ENCODE results near the gene PCK1. TPM values are rescaled to one million over a fixed set of nuclear protein-coding genes. Genes with fewer than 3 reads are reported as not detected.

The PCK1 gene
- total RNA-seq, 3 donors from 2014 or later, result 27.2 to 252 (median 29.3) TPM

DNA sequence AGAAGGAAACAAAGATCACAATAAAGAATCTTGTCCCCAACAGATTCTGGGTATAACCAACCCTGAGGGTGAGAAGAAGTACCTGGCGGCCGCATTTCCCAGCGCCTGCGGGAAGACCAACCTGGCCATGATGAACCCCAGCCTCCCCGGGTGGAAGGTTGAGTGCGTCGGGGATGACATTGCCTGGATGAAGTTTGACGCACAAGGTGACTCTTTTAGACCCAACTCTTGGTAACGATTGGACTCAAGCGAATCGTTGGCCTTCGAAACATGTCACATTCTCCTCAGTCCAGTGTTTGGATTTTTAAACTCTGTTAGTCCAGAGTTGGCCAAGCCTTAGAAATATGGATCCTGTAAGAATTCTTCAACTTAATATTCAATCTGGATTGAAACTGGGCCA is 2.6 kb downstream of the PCK1 start:
- Histone ChIP-seq H3K27me3 (peaks cover 0 to 25% of the 10 kb centered on the region in 2 donors), H3K4me1 (no peaks in the 10 kb centered on the region), H3K9me3 (no peaks in the 10 kb centered on the region), H3K27ac (no peak overlapping the region), H3K4me3 (no peak overlapping the region), H3K36me3 (no peaks in the 10 kb centered on the region)
- DNase-seq (ENCODE audit: low spot score in 2 of 2), result no peak
- no peak for TF ChIP-seq POLR2A (IDR thresholded peaks at IDR 0.05)
- no peak for TF ChIP-seq POLR2AphosphoS5 (IDR thresholded peaks at IDR 0.05)
- TF ChIP-seq, protein P1, sequence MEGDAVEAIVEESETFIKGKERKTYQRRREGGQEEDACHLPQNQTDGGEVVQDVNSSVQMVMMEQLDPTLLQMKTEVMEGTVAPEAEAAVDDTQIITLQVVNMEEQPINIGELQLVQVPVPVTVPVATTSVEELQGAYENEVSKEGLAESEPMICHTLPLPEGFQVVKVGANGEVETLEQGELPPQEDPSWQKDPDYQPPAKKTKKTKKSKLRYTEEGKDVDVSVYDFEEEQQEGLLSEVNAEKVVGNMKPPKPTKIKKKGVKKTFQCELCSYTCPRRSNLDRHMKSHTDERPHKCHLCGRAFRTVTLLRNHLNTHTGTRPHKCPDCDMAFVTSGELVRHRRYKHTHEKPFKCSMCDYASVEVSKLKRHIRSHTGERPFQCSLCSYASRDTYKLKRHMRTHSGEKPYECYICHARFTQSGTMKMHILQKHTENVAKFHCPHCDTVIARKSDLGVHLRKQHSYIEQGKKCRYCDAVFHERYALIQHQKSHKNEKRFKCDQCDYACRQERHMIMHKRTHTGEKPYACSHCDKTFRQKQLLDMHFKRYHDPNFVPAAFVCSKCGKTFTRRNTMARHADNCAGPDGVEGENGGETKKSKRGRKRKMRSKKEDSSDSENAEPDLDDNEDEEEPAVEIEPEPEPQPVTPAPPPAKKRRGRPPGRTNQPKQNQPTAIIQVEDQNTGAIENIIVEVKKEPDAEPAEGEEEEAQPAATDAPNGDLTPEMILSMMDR (IDR thresholded peaks at IDR 0.05), result no peak
- intact Hi-C loops (cut with DNase I; ENCODE audit: low total_unique reads), result no loop called here

DNA sequence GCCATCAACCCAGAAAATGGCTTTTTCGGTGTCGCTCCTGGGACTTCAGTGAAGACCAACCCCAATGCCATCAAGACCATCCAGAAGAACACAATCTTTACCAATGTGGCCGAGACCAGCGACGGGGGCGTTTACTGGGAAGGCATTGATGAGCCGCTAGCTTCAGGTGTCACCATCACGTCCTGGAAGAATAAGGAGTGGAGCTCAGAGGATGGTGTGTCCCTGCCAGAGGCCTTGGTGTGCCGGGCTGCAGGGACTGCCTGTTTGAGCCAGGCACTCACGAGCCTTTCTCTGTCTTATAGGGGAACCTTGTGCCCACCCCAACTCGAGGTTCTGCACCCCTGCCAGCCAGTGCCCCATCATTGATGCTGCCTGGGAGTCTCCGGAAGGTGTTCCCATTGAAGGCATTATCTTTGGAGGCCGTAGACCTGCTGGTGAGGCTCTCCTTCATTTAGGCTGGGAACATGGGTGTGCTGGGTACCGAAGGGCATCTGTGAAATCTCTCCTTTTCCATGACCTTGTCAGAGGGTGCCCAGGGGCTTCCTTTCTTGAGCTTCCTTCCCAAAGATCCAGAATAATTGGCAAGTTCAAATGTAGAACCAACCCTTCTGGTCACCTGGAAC is 3.4 kb downstream of the PCK1 start:
- Histone ChIP-seq H3K27ac (no peak overlapping the region), H3K4me3 (no peak overlapping the region), H3K27me3 (peaks cover 0 to 25% of the 10 kb centered on the region in 2 donors), H3K9me3 (no peaks in the 10 kb centered on the region), H3K36me3 (no peaks in the 10 kb centered on the region), H3K4me1 (no peaks in the 10 kb centered on the region)
- TF ChIP-seq, protein P1 (IDR thresholded peaks at IDR 0.05), result no peak
- TF ChIP-seq POLR2A (IDR thresholded peaks at IDR 0.05), result no peak
- TF ChIP-seq POLR2AphosphoS5 (IDR thresholded peaks at IDR 0.05), result no peak
- no peak for DNase-seq (ENCODE audit: low spot score in 2 of 2)
- intact Hi-C loops (cut with DNase I; ENCODE audit: low total_unique reads), result no loop called here

DNA sequence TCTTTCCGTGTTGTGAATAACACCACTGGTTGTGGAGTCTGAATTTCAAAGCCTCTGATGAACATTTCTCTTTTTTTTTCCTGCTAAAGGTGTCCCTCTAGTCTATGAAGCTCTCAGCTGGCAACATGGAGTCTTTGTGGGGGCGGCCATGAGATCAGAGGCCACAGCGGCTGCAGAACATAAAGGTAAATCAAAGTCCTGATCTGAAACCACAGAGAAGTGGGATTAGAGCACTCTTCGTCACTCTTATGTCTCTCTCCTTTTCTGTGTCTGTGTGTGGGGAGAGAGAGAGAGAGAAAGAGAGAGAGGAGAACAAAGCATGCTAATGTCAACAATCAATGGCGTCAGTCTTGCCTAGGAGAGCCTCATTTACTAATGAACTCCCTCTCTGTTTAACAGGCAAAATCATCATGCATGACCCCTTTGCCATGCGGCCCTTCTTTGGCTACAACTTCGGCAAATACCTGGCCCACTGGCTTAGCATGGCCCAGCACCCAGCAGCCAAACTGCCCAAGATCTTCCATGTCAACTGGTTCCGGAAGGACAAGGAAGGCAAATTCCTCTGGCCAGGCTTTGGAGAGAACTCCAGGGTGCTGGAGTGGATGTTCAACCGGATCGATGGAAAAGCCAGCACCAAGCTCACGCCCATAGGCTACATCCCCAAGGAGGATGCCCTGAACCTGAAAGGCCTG is 4.2 kb downstream of the PCK1 start:
- intact Hi-C loops (cut with DNase I; ENCODE audit: low total_unique reads), result no loop called here
- H3K36me3 ChIP-seq, result no peaks in the 10 kb centered on the region
- no peak overlapping the region for H3K27ac ChIP-seq
- H3K9me3 ChIP-seq, result no peaks in the 10 kb centered on the region
- no peak for DNase-seq (ENCODE audit: low spot score in 2 of 2)
- H3K27me3 ChIP-seq, result peaks cover 0 to 20% of the 10 kb centered on the region in 2 donors
- TF ChIP-seq POLR2AphosphoS5 (IDR thresholded peaks at IDR 0.05) (no peak), POLR2A (IDR thresholded peaks at IDR 0.05) (no peak)
- TF ChIP-seq, protein P1 (IDR thresholded peaks at IDR 0.05), result no peak
- H3K4me3 ChIP-seq, result no peak overlapping the region
- no peaks in the 10 kb centered on the region for H3K4me1 ChIP-seq

DNA sequence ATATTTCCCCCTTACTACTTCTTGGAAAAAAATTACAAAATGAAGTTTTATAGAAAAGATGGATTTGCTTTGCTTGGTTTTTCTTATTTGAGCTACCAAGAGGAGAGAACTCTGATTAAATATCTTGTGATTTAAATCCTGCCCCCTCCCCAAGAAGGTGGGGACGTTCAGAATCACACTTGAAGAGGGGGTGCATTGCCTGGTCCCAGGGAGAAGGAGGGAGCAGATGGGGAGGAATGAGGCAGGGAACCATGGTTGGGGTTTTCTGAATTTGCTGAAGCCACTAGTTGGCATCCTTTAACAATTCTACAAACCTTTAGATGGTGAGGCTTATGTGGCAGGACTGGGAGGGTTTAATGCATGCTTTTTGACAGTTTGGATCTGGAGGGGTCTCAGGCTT is 5.5 kb downstream of the PCK1 start:
- no peak overlapping the region for H3K4me3 ChIP-seq
- H3K27me3 ChIP-seq, result peaks cover 0 to 18% of the 10 kb centered on the region in 2 donors
- H3K36me3 ChIP-seq, result no peaks in the 10 kb centered on the region
- TF ChIP-seq POLR2A (IDR thresholded peaks at IDR 0.05), result no peak
- no peaks in the 10 kb centered on the region for H3K4me1 ChIP-seq
- no peaks in the 10 kb centered on the region for H3K9me3 ChIP-seq
- H3K27ac ChIP-seq, result no peak overlapping the region
- intact Hi-C loops (cut with DNase I; ENCODE audit: low total_unique reads), result no loop called here
- DNase-seq (ENCODE audit: low spot score in 2 of 2), result no peak

DNA sequence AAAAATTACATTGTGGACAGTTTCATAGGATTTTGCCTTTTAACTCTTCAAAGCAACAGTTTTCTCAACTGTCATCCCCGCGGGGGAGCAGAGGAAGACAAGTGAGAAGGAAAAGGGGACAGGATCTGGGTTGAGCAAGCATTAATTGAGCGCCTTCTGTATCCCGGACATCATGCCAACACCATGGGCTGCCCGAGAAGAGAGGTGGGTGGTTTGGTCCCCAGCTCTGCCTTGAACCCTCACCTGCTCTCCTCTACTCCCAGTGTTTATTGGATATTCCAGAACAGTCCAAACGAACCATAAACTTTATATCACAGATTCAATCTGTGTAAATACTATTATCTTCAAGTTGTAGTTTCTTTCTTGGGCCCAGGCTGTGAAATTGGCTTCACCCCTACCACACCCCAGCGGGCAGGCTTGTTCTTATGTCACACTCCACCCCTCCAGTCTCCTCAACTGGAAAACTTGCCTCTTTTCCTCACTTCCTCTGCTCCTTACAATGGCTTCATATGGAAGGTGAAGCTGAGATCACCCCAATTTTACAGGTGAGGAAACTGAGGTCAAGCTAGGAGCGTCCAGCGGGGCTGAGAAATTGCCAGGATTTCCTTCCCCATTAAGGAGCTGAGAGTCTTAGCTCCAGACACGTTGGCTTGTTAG is 6.0 kb downstream of the PCK1 start:
- TF ChIP-seq POLR2A (IDR thresholded peaks at IDR 0.05) (no peak), POLR2AphosphoS5 (IDR thresholded peaks at IDR 0.05) (no peak)
- TF ChIP-seq, protein P1 (IDR thresholded peaks at IDR 0.05), result no peak
- Histone ChIP-seq H3K36me3 (no peaks in the 10 kb centered on the region), H3K27ac (no peak overlapping the region), H3K27me3 (peaks cover 0 to 18% of the 10 kb centered on the region in 2 donors), H3K4me3 (no peak overlapping the region), H3K4me1 (no peaks in the 10 kb centered on the region), H3K9me3 (no peaks in the 10 kb centered on the region)
- DNase-seq (ENCODE audit: low spot score in 2 of 2), result no peak
- intact Hi-C loops (cut with DNase I; ENCODE audit: low total_unique reads), result no loop called here

All from breast epithelium (tissue), 4 donors.